BJ (cell line): ENCODE results near the gene MTOR. TPM values are rescaled to one million over a fixed set of nuclear protein-coding genes. Genes with fewer than 3 reads are reported as not detected.
"Not testable (repeated sequence)": the region's sequence is repeated elsewhere in the genome, so short reads cannot be mapped to it uniquely, and the experiment has no call there.

Experiments
- CTCF ChIA-PET: fragments of 350-600 bp; formaldehyde crosslinking; extraction: SDS; loops from one replicate; lab custom pipeline; 2021; ENCODE audit warnings: antibody characterized with exemption, inconsistent platforms; lab: Yijun Ruan, JAX
- POLR2A ChIA-PET: fragments of 300-600 bp; sonication (Branson Sonifier 250); formaldehyde crosslinking; extraction: SDS; loops from one replicate; lab custom pipeline; 2021; ENCODE audit warnings: antibody characterized with exemption; lab: Charles Lee
- DNase-seq: peaks from one replicate; pipeline ENCODE4 v3.0.0-alpha.2; 2011; ENCODE audit warnings: low read depth
- H3K27me3 ChIP-seq: 2 replicates; pipeline ENCODE4 v1.6.0; 2011; ENCODE audit warnings: low read length; ENCODE audit not compliant: control insufficient read depth, insufficient read depth
- H3K36me3 ChIP-seq: 2 replicates; pipeline ENCODE4 v1.5.1; 2011; ENCODE audit warnings: low read length; ENCODE audit not compliant: control insufficient read depth, insufficient read depth
- H3K4me3 ChIP-seq: 2 replicates; pipeline ENCODE4 v1.5.1; 2011; ENCODE audit warnings: low read depth, mild to moderate bottlenecking, control low read depth, low read length
- CTCF ChIP-seq: IDR thresholded peaks from 2 replicates; pipeline ENCODE4 v1.5.1; 2011; ENCODE audit warnings: low read depth, mild to moderate bottlenecking, control low read depth, inconsistent platforms, low read length, moderate library complexity; ENCODE audit not compliant: insufficient read depth
- polyA plus RNA-seq: library from polyadenylated mRNA; depleted of rRNA; stranded (reverse); fragments of >200 nt; gene quantifications from 2 replicates; pipeline ENCODE4 v1.2.3, GENCODE V29; 2011

The MTOR gene
- polyA plus RNA-seq, 1 experiment: 31.6 TPM

DNA sequence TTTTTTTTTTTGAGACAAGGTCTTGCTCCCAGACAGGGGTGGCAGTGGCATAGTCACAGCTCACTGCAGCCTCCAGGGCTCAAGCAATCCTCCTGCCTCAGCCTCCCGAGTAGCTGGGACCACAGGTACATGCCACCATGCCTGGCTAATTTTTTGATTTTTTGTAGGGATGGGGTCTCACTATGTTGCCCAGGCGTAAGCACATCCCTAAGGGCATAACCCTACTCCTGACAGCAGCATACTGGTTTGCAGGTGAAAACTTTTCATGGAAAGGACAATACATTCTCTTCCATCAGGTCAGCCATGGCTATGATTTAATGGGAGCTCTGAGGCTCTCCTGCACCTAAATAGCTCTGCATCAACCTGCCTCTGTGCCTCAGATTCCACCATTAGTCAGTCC is 40.0 kb upstream of the MTOR start:
- CTCF ChIA-PET: interaction anchor here (1.5 kb wide), 1 partner anchor 18 kb away, joined by 4 read pairs; no protein-coding TSS in a partner anchor
- DNase-seq: no peak
- POLR2A ChIA-PET: no interaction called here
- no peak overlapping the region for H3K4me3 ChIP-seq
- H3K36me3 ChIP-seq: no peaks in the 10 kb centered on the region
- no peaks in the 10 kb centered on the region for H3K27me3 ChIP-seq
- no peak for TF ChIP-seq CTCF

DNA sequence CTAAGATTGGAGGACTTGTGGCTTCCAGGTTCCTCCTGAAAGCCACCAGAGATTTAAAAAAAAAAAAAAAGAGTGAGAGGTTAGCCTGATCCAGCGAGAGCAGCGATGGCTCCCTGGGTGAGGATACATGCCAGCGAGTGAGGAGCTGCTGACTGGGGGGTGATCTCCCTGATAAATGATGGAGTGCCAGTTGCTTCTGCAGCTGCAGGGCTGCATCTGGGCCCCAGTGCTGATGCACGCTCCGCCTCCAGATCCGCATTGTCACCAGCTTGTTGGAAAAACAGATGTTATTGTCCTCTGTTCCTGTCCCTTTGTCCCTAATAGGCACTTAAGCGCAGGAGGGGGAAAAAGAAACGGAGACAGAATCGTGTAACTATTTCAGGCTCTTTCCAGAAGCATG is 39.2 kb upstream of the MTOR start:
- ChIA-PET POLR2A (no interaction called here), CTCF (interaction anchor here (0.6 kb wide), 1 partner anchor 10 kb away, joined by 3 read pairs; no protein-coding TSS in a partner anchor)
- no peak for DNase-seq

GRCh38 chr1:11299225-11299574 is 36.8 kb upstream of the MTOR start:
- H3K36me3 ChIP-seq: peaks cover 3% of the 10 kb centered on the region
- H3K4me3 ChIP-seq: no peak overlapping the region
- ChIA-PET CTCF (no interaction called here), POLR2A (no interaction called here)
- no peak for TF ChIP-seq CTCF
- no peak for DNase-seq
- no peaks in the 10 kb centered on the region for H3K27me3 ChIP-seq

More for the DNA sequence above, 39.2 kb upstream of the MTOR start:
- TF ChIP-seq CTCF: no peak
- H3K36me3 ChIP-seq: no peaks in the 10 kb centered on the region
- H3K4me3 ChIP-seq: no peak overlapping the region
- no peaks in the 10 kb centered on the region for H3K27me3 ChIP-seq

DNA sequence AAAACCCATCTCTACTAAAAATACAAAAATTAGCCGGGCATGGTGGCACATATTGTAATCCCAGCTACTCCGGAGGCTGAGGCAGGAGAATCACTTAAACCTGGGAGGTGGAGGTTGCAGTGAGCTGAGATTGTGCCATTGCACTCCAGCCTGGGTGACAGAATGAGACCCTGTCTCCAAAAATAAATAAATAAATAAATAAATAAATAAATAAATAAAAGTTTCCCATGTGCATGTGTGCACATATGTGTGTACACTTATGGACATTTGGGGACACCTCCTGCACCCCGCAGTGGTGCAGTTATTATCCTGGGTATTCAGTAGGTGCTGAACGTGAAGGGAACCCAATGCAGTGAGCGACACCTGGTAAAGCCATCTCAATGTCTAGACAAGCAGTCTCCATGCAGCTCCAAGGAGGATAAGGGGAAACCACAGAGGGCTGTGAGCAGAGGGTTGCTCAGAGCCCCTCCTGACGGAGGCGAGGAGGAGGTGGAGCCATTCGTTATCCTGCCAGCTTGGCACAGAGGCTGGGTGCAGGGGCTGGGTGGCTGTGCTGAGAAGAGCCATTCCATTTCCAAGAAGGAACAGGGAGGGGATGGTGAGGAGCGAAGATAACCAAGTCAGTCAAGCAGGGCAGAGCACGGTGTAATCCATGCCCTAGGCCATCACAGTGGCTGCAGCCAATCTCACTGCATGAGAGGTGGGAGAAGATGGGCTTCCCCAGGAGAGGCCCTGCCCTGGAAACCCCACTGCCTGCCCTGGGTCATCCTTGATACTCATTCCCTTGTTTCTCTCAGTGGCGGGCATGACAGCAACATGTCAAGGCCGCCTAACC is 36.3 kb upstream of the MTOR start:
- Histone ChIP-seq H3K36me3 (peaks cover 3% of the 10 kb centered on the region), H3K27me3 (no peaks in the 10 kb centered on the region), H3K4me3 (no peak overlapping the region)
- DNase-seq: no peak
- CTCF ChIA-PET: no interaction called here
- TF ChIP-seq CTCF: no peak
- POLR2A ChIA-PET: no interaction called here

GRCh38 chr1:11297774-11298173 is 35.4 kb upstream of the MTOR start:
- DNase-seq, H3K4me3 ChIP-seq, H3K36me3 ChIP-seq, H3K27me3 ChIP-seq, POLR2A ChIA-PET: not testable (repeated sequence)
- CTCF ChIA-PET: interaction anchor here (1.3 kb wide), 1 partner anchor 14 kb away, joined by 4 read pairs; no protein-coding TSS in a partner anchor

DNA sequence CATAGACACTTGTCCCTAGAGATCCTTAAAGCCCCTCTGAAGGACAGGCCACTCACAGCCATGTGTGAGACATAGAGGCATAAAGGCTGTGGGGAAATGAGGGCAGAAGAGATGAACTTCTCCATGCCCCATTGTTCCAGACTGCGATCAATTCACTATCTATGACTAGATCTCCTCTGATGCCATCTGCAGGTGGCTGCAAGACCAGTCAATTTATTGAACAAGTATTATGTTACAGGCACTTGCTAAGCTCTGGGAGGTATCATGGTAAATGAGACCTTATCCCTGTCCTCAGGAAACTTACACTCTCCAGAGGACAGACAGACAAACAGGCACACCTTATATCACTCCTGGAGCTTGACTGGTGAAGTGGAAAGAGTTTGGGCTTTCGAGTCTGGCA is 33.6 kb upstream of the MTOR start:
- Histone ChIP-seq H3K36me3 (peaks cover 3% of the 10 kb centered on the region), H3K27me3 (no peaks in the 10 kb centered on the region), H3K4me3 (no peak overlapping the region)
- POLR2A ChIA-PET: no interaction called here
- DNase-seq: no peak
- no peak for TF ChIP-seq CTCF
- CTCF ChIA-PET: interaction anchor here (1.0 to 1.4 kb wide), 2 partner anchors 15 to 350 kb away, joined by 3 to 4 read pairs; no protein-coding TSS in a partner anchor
